HepG2 (cell line): ENCODE results near the gene ZNF638. TPM values are rescaled to one million over a fixed set of nuclear protein-coding genes. Genes with fewer than 3 reads are reported as not detected.

Source experiments
- ATAC-seq: fragments of 200-7000 bp; cut with Tn5 transposase; 3 replicates; pipeline ENCODE4 v1.9.1; 2020; ENCODE audit warnings: mild to moderate bottlenecking, moderate library complexity
- BruUV-seq: library from RNA; stranded (reverse); fragments of 400-500 nt; replicated peaks from 2 replicates; lab custom pipeline; 2021; lab: Mats Ljungman, UMichigan
- CTCF ChIA-PET: fragments of 300-600 bp; formaldehyde crosslinking; extraction: SDS; loops from one replicate; lab custom pipeline; 2021; ENCODE audit warnings: low total read pairs, inconsistent platforms, low intra/inter-chr PET ratio; lab: Yijun Ruan, JAX
- POLR2A ChIA-PET: fragments of 350-600 bp; sonication (Branson Sonifier 250); formaldehyde crosslinking; loops from one replicate; lab custom pipeline; 2020; ENCODE audit warnings: antibody characterized with exemption, inconsistent platforms; lab: Yijun Ruan, JAX
- DNase-seq: peaks from one replicate; pipeline ENCODE4 v3.0.0-alpha.2; 2015; ENCODE audit warnings: low spot score
- FAIRE-seq: peaks from 3 replicates; lab custom pipeline; 2011; peaks lifted over from hg19 to GRCh38; lab: Jason Lieb, UNC
- H2AFZ ChIP-seq: one replicate; pipeline ENCODE4 v1.6.1; 2011; ENCODE audit warnings: low read length, inconsistent platforms
- H3K27ac ChIP-seq: fragments of 300-600 bp; 3 replicates; pipeline ENCODE4 v1.8.0; 2011; ENCODE audit warnings: mixed run types, mild to moderate bottlenecking, mixed read lengths, low read length, inconsistent platforms; ENCODE audit not compliant: insufficient read depth; ENCODE audit errors: extremely low read length
- H3K27me3 ChIP-seq, 2 experiments: fragments of 200-600 bp in 1 of 2; 2 replicates in 1 of 2; 3 replicates in 1 of 2; pipeline versions ENCODE4 v1.6.0 to v1.8.0; 2011; ENCODE audit warnings: low read length in 2 of 2, mild to moderate bottlenecking in 2 of 2, moderate library complexity in 2 of 2, inconsistent platforms in 1 of 2; ENCODE audit not compliant: insufficient read depth in 2 of 2, control insufficient read depth in 1 of 2
- H3K36me3 ChIP-seq, 2 experiments: fragments of 200-600 bp in 1 of 2; replicated peaks in 1 of 2; 2 replicates in 1 of 2; 3 replicates in 1 of 2; pipeline versions ENCODE4 v1.5.1 to v1.8.0; 2011; ENCODE audit warnings: low read length in 2 of 2, inconsistent platforms in 1 of 2; ENCODE audit not compliant: insufficient read depth in 2 of 2, control insufficient read depth in 1 of 2
- H3K4me1 ChIP-seq: 2 replicates; pipeline ENCODE4 v1.5.1; 2012; ENCODE audit warnings: low read length, inconsistent platforms; ENCODE audit not compliant: insufficient read depth
- H3K4me2 ChIP-seq: 2 replicates; pipeline ENCODE4 v1.6.0; 2011; ENCODE audit warnings: low read depth, low read length, inconsistent platforms
- H3K4me3 ChIP-seq, 3 experiments: fragments of 200-600 bp in 1 of 3; sonication (generic), shearing (Covaris generic) in 1 of 3; replicated peaks in 1 of 3; 2 replicates each; pipeline ENCODE4 v1.5.1; 2011 to 2016; ENCODE audit warnings: low read length in 3 of 3, inconsistent platforms in 2 of 3, low read depth in 2 of 3, mild to moderate bottlenecking in 2 of 3, control low read depth in 1 of 3, mixed read lengths in 1 of 3; ENCODE audit not compliant: insufficient read depth in 1 of 3
- H3K79me2 ChIP-seq: one replicate; pipeline ENCODE4 v1.6.1; 2011; ENCODE audit warnings: low read length, inconsistent platforms; ENCODE audit not compliant: insufficient read depth
- H3K9ac ChIP-seq: 2 replicates; pipeline ENCODE4 v1.6.0; 2011; ENCODE audit warnings: mild to moderate bottlenecking, low read depth, low read length, inconsistent platforms; ENCODE audit not compliant: insufficient read depth
- H3K9me3 ChIP-seq: 2 replicates; pipeline ENCODE4 v1.5.1; 2012; ENCODE audit warnings: mild to moderate bottlenecking, low read length
- H4K20me1 ChIP-seq: 2 replicates; pipeline ENCODE4 v1.6.0; 2011; ENCODE audit warnings: inconsistent platforms, mild to moderate bottlenecking, low read length, moderate library complexity; ENCODE audit not compliant: insufficient read depth
- CBX2 ChIP-seq, 2 experiments: fragments of 200-600 bp in 1 of 2; sonication (generic); formaldehyde crosslinking in 1 of 2; IDR thresholded peaks; 2 replicates each; pipeline versions ENCODE4 v1.7.0 to v1.8.1; 2018 to 2022; ENCODE audit warnings: low read depth in 2 of 2, low read length in 1 of 2, mild to moderate bottlenecking in 1 of 2, missing genetic modification reagents in 1 of 2
- CREB1 ChIP-seq, 2 experiments: fragments of 450-650 bp in 1 of 2; IDR thresholded peaks; 2 replicates each; pipeline ENCODE4 v1.6.1; 2016 to 2017; ENCODE audit warnings: control low read depth in 1 of 2, mild to moderate bottlenecking in 1 of 2, missing compliant biosample characterization in 1 of 2, missing genetic modification characterization in 1 of 2
- ERF ChIP-seq: IDR thresholded peaks from 2 replicates; pipeline ENCODE4 v1.6.1; 2018; ENCODE audit warnings: missing biosample characterization, missing genetic modification reagents
- FOXA1 ChIP-seq, 2 experiments: fragments of 450-650 bp in 1 of 2; sonication (generic) in 1 of 2; formaldehyde crosslinking in 1 of 2; IDR thresholded peaks; 2 replicates each; pipeline versions ENCODE4 v1.4.0 to v1.6.1; 2016 to 2020; ENCODE audit warnings: missing genetic modification reagents in 1 of 2
- HOXA5 ChIP-seq: sonication (generic); formaldehyde crosslinking; IDR thresholded peaks from 2 replicates; pipeline ENCODE4 v1.4.0; 2020; ENCODE audit warnings: missing genetic modification reagents
- NBN ChIP-seq: fragments of 450-650 bp; conservative IDR thresholded peaks from 2 replicates; pipeline ENCODE4 v1.6.1; 2017
- RCOR2 ChIP-seq: IDR thresholded peaks from 2 replicates; pipeline ENCODE4 v1.6.1; 2016; ENCODE audit warnings: missing biosample characterization, missing genetic modification reagents
- ZNF160 ChIP-seq: sonication (generic); formaldehyde crosslinking; IDR thresholded peaks from 2 replicates; pipeline ENCODE4 v1.8.0; 2022; ENCODE audit warnings: mild to moderate bottlenecking, inconsistent platforms, missing genetic modification reagents
- ZNF382 ChIP-seq: sonication (generic); formaldehyde crosslinking; IDR thresholded peaks from 2 replicates; pipeline ENCODE4 v1.5.0; 2020; ENCODE audit warnings: missing genetic modification reagents, mild to moderate bottlenecking, borderline replicate concordance
- ZNF619 ChIP-seq: sonication (generic); formaldehyde crosslinking; IDR thresholded peaks from 2 replicates; pipeline ENCODE4 v1.4.0; 2020; ENCODE audit warnings: mild to moderate bottlenecking, missing genetic modification reagents
- ZNF883 ChIP-seq: sonication (generic); formaldehyde crosslinking; IDR thresholded peaks from 2 replicates; pipeline ENCODE4 v1.5.1; 2020; ENCODE audit warnings: mild to moderate bottlenecking, missing genetic modification reagents; ENCODE audit errors: not compliant biosample characterization
- WGBS: methylation state at CpG from one replicate; pipeline ENCODE4 v1.1.6; 2017; ENCODE audit warnings: low lambda C conversion rate; 5-methylcytosine and 5-hydroxymethylcytosine counted together
- in situ Hi-C: cut with HindIII; loops from 2 replicates; pipeline ENCODE4 v1.10.0; 2017; ENCODE audit warnings: low pct_unique_long_range_greater_than_20kb; ENCODE audit not compliant: extremely low pct_ligation_motif_present
- intact Hi-C: fragments of 100-400 bp; cut with micrococcal nuclease; formaldehyde crosslinking; loops from one replicate; pipeline ENCODE4 v1.10.0; 2022; ENCODE audit not compliant: unreplicated experiment
- polyA plus RNA-seq, 8 experiments: library from polyadenylated mRNA; depleted of rRNA in 3 of 8; stranded (reverse) in 7 of 8; unstranded in 1 of 8; fragments of >200 nt; fragmentation: Illumina TruSeq in 4 of 8; extraction: Trizol in 4 of 8; gene quantifications; 2 replicates each; pipeline versions ENCODE4 v1.2.1 to v1.2.3, GENCODE V29; 2011 to 2016; ENCODE audit warnings: low read depth in 4 of 8, missing spikeins in 1 of 8, mixed read lengths in 1 of 8; ENCODE audit not compliant: insufficient read depth in 1 of 8
- total RNA-seq, 5 experiments: library from RNA; depleted of rRNA; stranded (reverse); fragments of >200 nt; fragmentation: Illumina TruSeq; extraction: Trizol; gene quantifications; 2 replicates each; pipeline ENCODE4 v1.2.3, GENCODE V29; 2016; ENCODE audit warnings: low read depth in 1 of 5

The ZNF638 gene
- total and polyA plus RNA-seq, 2 of the 13 experiments (the other 11 are each of a cell fraction or from before 2014, with no cell fraction given), result 92.7 to 144 TPM

- Histone ChIP-seq H3K27ac (no peak overlapping the region), H3K9ac (no peak overlapping the region), H2AFZ (no peak overlapping the region), H3K4me2 (no peak overlapping the region), H3K4me1 (peaks cover 18% of the 10 kb centered on the region), H3K27me3 (peaks cover 2 to 9% of the 10 kb centered on the region in 2 experiments; a peak in 3 of 5 replicates), H3K36me3 (no peaks in the 10 kb centered on the region), H3K4me3 (no peak overlapping the region), H4K20me1 (no peaks in the 10 kb centered on the region), H3K9me3 (no peaks in the 10 kb centered on the region), H3K79me2 (no peaks in the 10 kb centered on the region)
- FAIRE-seq (no peak), DNase-seq (no peak), ATAC-seq (no peak)
- no peak for TF ChIP-seq ERF
- no peak for TF ChIP-seq ZNF619 (CRISPR knock-in tag)
- no peak for TF ChIP-seq RCOR2 (CRISPR knock-in tag)
- TF ChIP-seq ZNF883, result no peak
- no peak for TF ChIP-seq ZNF382 (CRISPR knock-in tag)
- TF ChIP-seq FOXA1 (IDR thresholded peaks at IDR 0.05), result no peak
- no peak for TF ChIP-seq FOXA1 (CRISPR knock-in tag; IDR thresholded peaks at IDR 0.05)
- no peak for TF ChIP-seq HOXA5 (CRISPR knock-in tag)
- no peak for TF ChIP-seq NBN
- no peak for TF ChIP-seq CREB1 (IDR thresholded peaks at IDR 0.05)
- no peak for TF ChIP-seq CREB1 (CRISPR knock-in tag; IDR thresholded peaks at IDR 0.05)
- TF ChIP-seq ZNF160 (CRISPR knock-in tag), result no peak
- no peak for TF ChIP-seq CBX2 (IDR thresholded peaks at IDR 0.05; ENCODE audit: low read depth, low read length)
- no peak for TF ChIP-seq CBX2 (CRISPR knock-in tag; IDR thresholded peaks at IDR 0.05; ENCODE audit: low read depth)
- BruUV-seq, result no TSS peak
- ChIA-PET POLR2A (no interaction called here), CTCF (no interaction called here)
- WGBS, result 13% methylated on average over 4 of the region's 4 CpGs
- in situ Hi-C loops, result no loop called here
- intact Hi-C loops, result no loop called here
Observed at GRCh38 chr2:71451705-71452104, 120.1 kb downstream of the ZNF638 start.
